Chondrocyte (in vitro differentiated cells): ENCODE data around the gene DOCK8. TPM values are rescaled to one million over a fixed set of nuclear protein-coding genes. Genes with fewer than 3 reads are reported as not detected.
"Not testable (repeated sequence)": the region's sequence is repeated elsewhere in the genome, so short reads cannot be mapped to it uniquely, and the experiment has no call there.

Experiments
- DNase-seq: peaks from one replicate; pipeline ENCODE4 v3.0.0; 2021; ENCODE audit warnings: mixed read lengths, low spot score
- H3K27ac Mint-ChIP-seq: one replicate; pipeline ENCODE4 v1.8.0; 2021; ENCODE audit warnings: mild to moderate bottlenecking, moderate library complexity, mixed read lengths; ENCODE audit not compliant: unreplicated experiment
- H3K27me3 Mint-ChIP-seq: 2 replicates; pipeline ENCODE4 v1.8.0; 2021; ENCODE audit warnings: low read depth, mixed read lengths
- H3K36me3 Mint-ChIP-seq: 2 replicates; pipeline ENCODE4 v1.8.0; 2021; ENCODE audit warnings: low read depth, mixed read lengths
- H3K4me1 Mint-ChIP-seq: 2 replicates; pipeline ENCODE4 v1.8.0; 2021; ENCODE audit warnings: low read depth, mild to moderate bottlenecking, mixed read lengths
- H3K4me3 Mint-ChIP-seq: one replicate; pipeline ENCODE4 v1.8.0; 2021; ENCODE audit warnings: mild to moderate bottlenecking, moderate library complexity, mixed read lengths; ENCODE audit not compliant: unreplicated experiment
- H3K9me3 Mint-ChIP-seq: 2 replicates; pipeline ENCODE4 v1.8.0; 2021; ENCODE audit warnings: low read depth, mixed read lengths
- CTCF ChIP-seq: fragments of 200-600 bp; sonication (generic); IDR thresholded peaks from 2 replicates; pipeline ENCODE4 v1.5.0; 2021; ENCODE audit warnings: antibody characterized with exemption, mild to moderate bottlenecking, moderate library complexity
- total RNA-seq: library from RNA; stranded (reverse); gene quantifications from 3 replicates; pipeline ENCODE4 v1.2.1, GENCODE V29; 2021

Gene DOCK8
- total RNA-seq, 1 donor from 2014 or later: 0.17 TPM

- H3K27me3 Mint-ChIP-seq: peaks cover 4% of the 10 kb centered on the region
- no peaks in the 10 kb centered on the region for H3K4me1 Mint-ChIP-seq
- H3K9me3 Mint-ChIP-seq: no peaks in the 10 kb centered on the region
- H3K36me3 Mint-ChIP-seq: no peaks in the 10 kb centered on the region
- DNase-seq: no peak
- no peak overlapping the region for H3K4me3 Mint-ChIP-seq
- H3K27ac Mint-ChIP-seq: no peak overlapping the region
- TF ChIP-seq CTCF: no peak
Observed at GRCh38 chr9:401223-401622, 186.6 kb downstream of the DOCK8 start.

- no peaks in the 10 kb centered on the region for H3K4me1 Mint-ChIP-seq
- DNase-seq: no peak
- H3K27ac Mint-ChIP-seq: no peak overlapping the region
- no peaks in the 10 kb centered on the region for H3K36me3 Mint-ChIP-seq
- H3K9me3 Mint-ChIP-seq: no peaks in the 10 kb centered on the region
- no peak overlapping the region for H3K4me3 Mint-ChIP-seq
- no peak for TF ChIP-seq CTCF
- peaks cover 16% of the 10 kb centered on the region for H3K27me3 Mint-ChIP-seq
Observed at GRCh38 chr9:404234-404633, 189.6 kb downstream of the DOCK8 start.

- H3K27me3 Mint-ChIP-seq: peaks cover 16% of the 10 kb centered on the region
- no peaks in the 10 kb centered on the region for H3K9me3 Mint-ChIP-seq
- H3K4me3 Mint-ChIP-seq: no peak overlapping the region
- no peaks in the 10 kb centered on the region for H3K4me1 Mint-ChIP-seq
- DNase-seq: no peak
- no peaks in the 10 kb centered on the region for H3K36me3 Mint-ChIP-seq
- TF ChIP-seq CTCF: no peak
- no peak overlapping the region for H3K27ac Mint-ChIP-seq
Observed at GRCh38 chr9:405341-405740, 190.7 kb downstream of the DOCK8 start.

- H3K9me3 Mint-ChIP-seq: no peaks in the 10 kb centered on the region
- H3K36me3 Mint-ChIP-seq: no peaks in the 10 kb centered on the region
- TF ChIP-seq CTCF: no peak
- no peak overlapping the region for H3K4me3 Mint-ChIP-seq
- no peak for DNase-seq
- H3K27ac Mint-ChIP-seq: no peak overlapping the region
- H3K4me1 Mint-ChIP-seq: no peaks in the 10 kb centered on the region
- H3K27me3 Mint-ChIP-seq: peaks cover 13% of the 10 kb centered on the region
Observed at GRCh38 chr9:406886-407654, 192.4 kb downstream of the DOCK8 start.

- H3K27ac Mint-ChIP-seq, DNase-seq, H3K9me3 Mint-ChIP-seq, H3K36me3 Mint-ChIP-seq, H3K4me1 Mint-ChIP-seq, H3K4me3 Mint-ChIP-seq: not testable (repeated sequence)
- peaks cover 12% of the 10 kb centered on the region for H3K27me3 Mint-ChIP-seq
Observed at GRCh38 chr9:409655-410054, 195.0 kb downstream of the DOCK8 start.

GRCh38 chr9:414595-414994 lies 199.9 kb downstream of the DOCK8 start:
- no peak for TF ChIP-seq CTCF
- DNase-seq: no peak
- Mint-ChIP-seq H3K27ac (no peak overlapping the region), H3K27me3 (peaks cover 16% of the 10 kb centered on the region), H3K4me3 (no peak overlapping the region), H3K36me3 (no peaks in the 10 kb centered on the region), H3K4me1 (no peaks in the 10 kb centered on the region), H3K9me3 (no peaks in the 10 kb centered on the region)
